Renal cortex interstitium (tissue), 11 donors: ENCODE data around the gene STK32B. TPM values are rescaled to one million over a fixed set of nuclear protein-coding genes. Genes with fewer than 3 reads are reported as not detected.

Experiments used
- DNase-seq, 11 donors: peaks; one replicate each; pipeline ENCODE4 v3.0.0-alpha.2; 2013; ENCODE audit warnings: low read depth in 9 of 11, low spot score in 4 of 11; ENCODE audit errors: extremely low read depth in 1 of 11
- polyA plus RNA-seq, 3 donors: library from polyadenylated mRNA; unstranded; fragments of 120-200 nt; gene quantifications; one replicate each; pipeline ENCODE4 v1.2.1, GENCODE V29; 2013; ENCODE audit not compliant: insufficient read length in 3 of 3

The STK32B gene
- polyA plus RNA-seq, 3 donors, result 7.6 to 10.2 (median 9.2) TPM

DNA sequence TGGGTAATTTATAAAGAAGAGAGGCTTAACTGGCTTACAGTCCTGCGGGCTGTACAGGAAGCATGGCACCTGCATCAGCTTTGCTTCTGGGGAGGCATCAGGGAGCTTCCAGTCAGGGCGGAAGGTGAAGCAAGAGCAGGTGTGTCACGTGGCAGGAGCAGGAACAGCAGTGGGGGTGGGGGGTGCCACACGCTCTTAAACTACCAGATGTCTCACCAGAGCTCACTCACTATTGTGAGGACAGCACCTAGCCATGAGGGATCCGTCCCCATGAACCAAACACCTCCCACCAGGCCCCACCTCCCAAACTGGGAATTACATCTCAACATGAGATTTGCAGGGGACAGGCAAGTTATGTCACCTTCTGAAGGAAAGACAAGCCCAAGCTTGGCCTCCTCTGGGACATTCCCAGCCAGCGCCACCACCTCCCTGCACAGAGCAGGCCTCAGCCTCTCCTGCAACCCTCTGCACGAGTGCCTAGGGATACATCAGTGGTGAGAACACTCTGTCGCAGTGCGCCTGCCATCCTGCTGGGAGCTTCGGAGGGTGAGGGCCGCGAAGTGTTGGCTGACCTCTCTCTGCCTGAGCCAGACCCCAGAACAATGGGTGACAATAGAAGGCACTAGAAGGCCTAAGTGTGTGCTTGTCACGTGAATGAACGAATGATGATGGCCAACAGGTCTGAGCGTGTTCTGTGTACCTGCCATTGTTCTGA lies 412.8 kb downstream of the STK32B start:
- no peak for DNase-seq

GRCh38 chr4:5465529-5465928 lies 414.2 kb downstream of the STK32B start:
- DNase-seq, result no peak

DNA sequence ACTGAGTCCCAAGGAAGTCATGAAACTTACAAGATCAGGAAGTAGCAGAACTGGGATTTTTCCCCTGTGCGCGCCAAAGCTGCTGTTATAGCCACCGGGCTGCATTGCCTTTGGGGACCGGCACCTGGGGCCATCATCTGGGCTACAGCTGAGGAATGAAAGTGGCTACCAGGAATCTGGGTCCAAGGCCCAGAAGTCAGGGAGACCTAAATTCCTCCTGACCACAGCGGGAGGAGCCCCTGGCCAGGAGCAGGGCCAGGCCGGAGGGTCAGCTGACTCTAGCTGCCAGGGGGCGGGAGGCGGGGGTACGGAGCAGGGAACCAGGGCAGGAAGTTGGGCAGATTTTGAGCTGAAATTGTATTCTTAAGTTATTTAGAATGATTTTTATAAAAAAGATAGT lies 414.7 kb downstream of the STK32B start:
- DNase-seq, result no peak

DNA sequence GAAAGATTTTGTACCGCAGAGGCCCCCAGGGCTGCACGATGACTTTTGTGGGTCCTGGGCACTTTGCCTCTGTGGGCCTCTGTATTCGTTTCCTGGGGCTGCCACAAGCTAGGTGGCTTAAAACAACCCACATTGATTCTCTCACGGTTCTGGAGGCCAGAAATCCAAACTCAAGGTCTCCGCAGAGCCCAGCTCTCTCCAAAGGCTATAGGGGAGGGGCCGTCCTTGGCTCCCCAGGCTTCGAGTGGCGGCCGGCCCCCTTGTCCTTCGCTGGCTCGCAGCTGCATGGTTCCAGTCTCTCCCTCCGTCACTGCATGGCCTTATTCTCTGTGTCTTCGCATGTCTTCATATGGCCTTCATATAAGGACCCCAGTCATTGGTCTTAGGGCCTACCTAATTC lies 415.8 kb downstream of the STK32B start:
- DNase-seq, result no peak

GRCh38 chr4:5469151-5469775 lies 418.0 kb downstream of the STK32B start:
- DNase-seq, result no peak

GRCh38 chr4:5469861-5470260 lies 418.6 kb downstream of the STK32B start:
- no peak for DNase-seq

DNA sequence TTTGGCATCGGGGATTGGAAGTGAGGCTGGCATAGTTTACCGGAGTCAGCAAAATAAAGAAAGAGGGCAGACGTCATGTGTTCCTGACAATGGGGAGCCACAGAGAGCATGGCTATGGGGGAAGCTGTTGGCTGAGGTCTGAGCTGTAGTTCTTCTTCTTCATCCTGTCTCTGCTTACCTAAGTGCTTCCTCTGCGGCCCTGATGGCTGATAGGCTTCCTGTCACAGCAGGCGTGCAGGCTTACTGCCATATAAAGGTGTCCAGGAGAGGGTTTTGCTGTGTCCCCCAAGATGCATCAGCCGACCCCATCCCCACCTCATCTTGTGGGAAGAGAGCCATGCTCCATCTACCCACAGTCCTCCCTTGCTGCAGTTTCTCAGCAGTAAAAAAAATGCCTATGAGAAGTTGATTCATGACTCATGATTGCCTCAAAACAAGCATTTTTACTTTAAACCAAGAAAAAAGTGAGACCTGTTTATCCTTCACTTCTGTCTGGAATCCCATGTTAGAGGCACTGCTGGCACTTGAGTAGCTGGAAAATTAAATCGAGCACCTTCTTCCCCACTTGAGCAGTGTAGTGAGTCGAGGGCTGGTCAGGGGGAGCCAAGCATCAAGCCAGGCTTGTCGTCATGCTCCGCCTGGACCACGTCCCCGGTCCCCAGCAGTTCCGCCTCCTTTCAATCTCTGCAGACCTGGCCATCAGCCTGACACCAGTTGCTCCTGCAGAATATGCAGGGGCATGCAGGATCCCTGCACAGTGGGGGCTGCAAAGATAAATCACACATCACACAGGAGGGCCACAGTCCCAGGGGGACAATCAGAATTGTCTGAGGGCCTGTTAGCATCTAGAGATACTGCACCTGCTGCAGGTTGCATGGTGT lies 419.3 kb downstream of the STK32B start:
- no peak for DNase-seq

DNA sequence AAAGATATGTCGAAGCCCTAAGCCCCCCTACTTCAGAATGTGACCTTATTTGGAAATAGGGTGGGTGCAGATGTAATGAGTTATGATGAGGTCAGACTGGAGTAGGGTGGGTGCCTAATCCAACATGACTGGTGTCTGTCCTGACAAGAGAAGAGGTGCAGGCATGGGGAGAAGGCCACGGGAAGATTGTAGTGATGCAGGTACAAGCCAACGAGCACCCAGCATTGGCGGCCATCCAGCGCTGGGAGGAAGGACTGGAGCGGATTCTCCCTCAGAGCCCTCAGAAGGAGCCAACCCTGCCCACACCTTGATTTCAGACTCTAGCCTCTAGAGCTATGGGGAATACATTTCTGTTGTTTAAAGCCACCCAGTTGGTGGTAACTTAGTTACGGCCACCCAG lies 419.9 kb downstream of the STK32B start:
- no peak for DNase-seq

DNA sequence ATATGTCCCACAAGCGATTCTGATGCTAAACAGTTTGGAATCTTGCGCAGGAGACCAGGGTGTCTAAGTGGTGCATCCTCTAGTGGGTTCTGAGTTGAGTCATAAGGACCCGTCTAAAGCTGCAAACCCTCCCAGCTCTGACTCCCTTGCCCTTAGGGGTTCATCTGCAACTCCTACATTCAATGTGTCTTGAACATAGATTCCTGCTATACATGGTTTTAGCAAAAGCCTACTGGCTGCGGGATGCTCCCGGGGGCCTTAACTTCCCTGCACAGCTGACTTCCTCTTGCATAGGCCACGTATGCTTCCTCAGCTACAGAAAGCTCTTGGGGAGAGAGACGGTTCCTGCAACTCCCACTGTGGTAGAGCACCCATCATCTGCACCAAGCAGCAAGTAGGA lies 420.4 kb downstream of the STK32B start:
- DNase-seq, result no peak

DNA sequence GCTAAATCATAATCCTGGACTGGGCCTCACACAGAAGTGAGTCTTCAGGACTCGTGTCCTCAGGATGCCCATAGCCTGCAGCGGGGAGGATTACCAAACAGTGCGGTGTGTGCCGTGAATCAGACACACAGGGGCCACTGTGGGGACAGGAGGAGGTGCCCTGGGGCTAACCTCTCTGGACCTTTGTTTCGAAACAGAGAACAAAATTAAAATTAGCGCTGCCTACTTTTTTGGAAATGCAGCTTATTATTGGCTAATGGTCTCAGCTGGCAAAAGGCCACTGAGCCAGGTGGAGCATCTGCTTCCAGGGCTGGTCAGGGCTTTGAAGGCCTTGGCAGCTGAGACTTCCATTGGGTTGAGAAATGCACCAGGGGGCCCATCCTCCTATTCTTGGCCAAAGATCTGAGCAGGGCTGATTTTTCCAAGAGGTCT lies 420.9 kb downstream of the STK32B start:
- DNase-seq, result no peak

- no peak for DNase-seq
Observed at GRCh38 chr4:5473125-5473524, 421.8 kb downstream of the STK32B start.

DNA sequence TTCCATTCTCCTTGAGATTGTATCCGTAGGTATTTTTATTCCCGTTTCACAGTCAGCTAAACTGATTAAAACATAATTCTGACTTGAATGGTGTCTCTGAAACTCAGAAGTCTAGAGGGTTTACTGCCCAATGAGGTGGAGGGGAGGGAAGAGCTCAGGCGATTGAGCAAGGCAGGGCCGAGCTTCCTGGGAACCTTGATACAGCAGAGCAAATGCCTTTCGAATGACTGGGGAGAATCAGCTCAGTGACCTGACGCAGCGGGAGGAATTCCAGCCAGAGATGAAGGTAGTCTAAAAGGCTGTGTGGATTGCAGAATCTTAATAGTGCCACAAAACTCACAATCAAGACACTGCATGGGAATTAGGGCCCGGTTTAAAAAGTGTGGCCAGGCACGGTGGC lies 423.5 kb downstream of the STK32B start:
- no peak for DNase-seq

- DNase-seq, result no peak
Observed at GRCh38 chr4:5477613-5478012, 426.3 kb downstream of the STK32B start.

DNA sequence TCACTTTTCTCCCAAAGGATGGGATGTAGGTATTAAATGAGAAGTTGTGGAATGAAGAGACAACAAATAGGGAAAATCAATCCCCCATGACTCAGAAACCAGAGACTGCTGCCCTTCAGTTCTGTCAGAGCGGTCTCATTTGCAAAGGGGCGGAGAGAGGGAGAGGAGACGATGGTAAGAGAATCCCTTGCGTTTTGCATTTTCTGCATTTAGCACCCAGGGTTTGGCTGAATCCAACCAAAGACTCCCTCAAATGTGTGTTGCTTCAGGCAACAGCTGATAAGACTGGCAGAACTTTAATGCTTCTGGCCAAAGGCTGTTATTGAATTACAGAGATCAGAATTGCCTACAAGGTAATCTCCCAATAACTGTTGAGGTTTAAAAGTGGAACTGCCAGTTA lies 426.9 kb downstream of the STK32B start:
- no peak for DNase-seq

GRCh38 chr4:5478697-5479096 lies 427.4 kb downstream of the STK32B start:
- no peak for DNase-seq

DNA sequence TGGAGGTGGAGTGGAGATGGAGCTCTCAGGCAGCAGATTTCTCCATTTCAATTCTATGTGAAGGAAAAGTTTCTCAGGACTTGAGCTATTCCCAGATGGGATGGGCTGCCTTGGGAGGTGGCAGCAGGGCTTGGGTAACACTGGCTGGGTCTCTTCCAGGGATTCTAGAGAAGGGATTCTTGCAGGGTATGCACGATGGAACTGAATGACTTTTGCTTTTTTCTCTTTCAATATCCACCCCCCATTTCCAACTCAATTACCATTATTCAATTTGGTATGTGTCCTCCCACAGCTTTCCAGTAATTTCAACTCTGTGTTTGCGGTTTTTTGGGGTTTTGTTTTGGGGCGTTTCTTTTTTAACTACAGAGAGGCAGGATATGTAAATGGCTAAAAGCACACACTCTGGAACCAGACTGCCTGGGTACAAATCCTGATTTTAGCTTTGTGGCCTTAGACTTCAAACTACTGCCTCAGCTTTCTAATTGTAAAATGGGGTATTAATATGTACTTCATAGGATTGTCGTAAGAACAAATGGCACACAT lies 428.3 kb downstream of the STK32B start:
- DNase-seq, result no peak

DNA sequence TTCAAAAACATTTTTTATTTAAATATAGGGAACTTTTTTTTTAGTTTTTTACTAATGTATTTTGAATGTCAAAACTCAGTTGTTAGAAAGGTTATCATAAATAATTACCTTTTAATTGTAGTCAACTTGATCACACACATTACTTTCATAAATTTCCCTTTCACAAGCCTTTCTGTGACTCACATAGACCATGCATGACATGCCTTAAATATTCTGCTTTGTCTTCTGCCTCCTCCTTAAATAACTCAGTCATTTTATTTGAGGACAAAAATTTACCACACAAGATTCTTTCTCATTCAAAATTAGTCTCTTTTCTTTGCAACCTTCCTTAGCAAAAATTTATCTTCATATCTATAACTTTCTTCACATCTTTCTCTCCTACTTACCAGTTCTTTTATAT lies 437.1 kb downstream of the STK32B start:
- DNase-seq, result no peak

- DNase-seq, result no peak
Observed at GRCh38 chr4:5489260-5489659, 438.0 kb downstream of the STK32B start.

GRCh38 chr4:5497489-5497888 lies 446.2 kb downstream of the STK32B start:
- no peak for DNase-seq

DNA sequence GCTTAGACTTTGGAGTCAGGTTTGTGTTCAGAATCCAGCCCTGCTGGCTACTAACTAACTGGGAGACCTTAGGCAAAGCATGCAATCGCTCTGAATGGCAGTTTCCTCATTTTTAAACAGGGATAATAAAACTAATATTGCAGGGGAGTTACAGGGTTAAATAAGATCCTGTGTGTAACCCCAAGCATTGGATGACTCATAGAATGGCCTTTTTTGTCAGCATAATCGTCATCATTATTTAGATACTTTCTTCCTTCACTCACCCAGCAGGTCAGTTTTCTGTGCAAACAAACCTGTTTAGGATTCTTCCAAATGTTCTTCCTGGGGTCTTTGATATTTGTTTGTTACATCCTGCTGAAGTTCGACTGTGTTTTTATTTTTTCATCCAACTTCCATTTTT lies 448.9 kb downstream of the STK32B start:
- DNase-seq, result no peak
